HepG2 (cell line): ENCODE results near the gene MMP24OS. TPM values are rescaled to one million over a fixed set of nuclear protein-coding genes. Genes with fewer than 3 reads are reported as not detected.

Source experiments
- ARID5B ChIP-seq: IDR thresholded peaks from 2 replicates; pipeline ENCODE4 v1.4.0; 2020; ENCODE audit warnings: mild to moderate bottlenecking, missing genetic modification reagents
- CENPT ChIP-seq: sonication (generic); formaldehyde crosslinking; IDR thresholded peaks from 2 replicates; pipeline ENCODE4 v1.8.0; 2022; ENCODE audit warnings: low read depth, mild to moderate bottlenecking, moderate library complexity, missing genetic modification reagents
- ELF4 ChIP-seq: sonication (generic); formaldehyde crosslinking; IDR thresholded peaks from 2 replicates; pipeline ENCODE4 v1.5.0; 2020; ENCODE audit warnings: missing genetic modification reagents, mild to moderate bottlenecking, moderate library complexity, borderline replicate concordance
- IKZF1 ChIP-seq: fragments of 450-650 bp; IDR thresholded peaks from 2 replicates; pipeline ENCODE4 v1.7.1; 2016
- KLF15 ChIP-seq: sonication (generic); formaldehyde crosslinking; IDR thresholded peaks from 2 replicates; pipeline ENCODE4 v1.8.1; 2023; ENCODE audit warnings: borderline replicate concordance, mild to moderate bottlenecking, inconsistent platforms, missing genetic modification reagents, mixed read lengths
- KLF9 ChIP-seq: IDR thresholded peaks from 2 replicates; pipeline ENCODE4 v1.6.1; 2016; ENCODE audit warnings: low read depth
- MTA1 ChIP-seq: sonication (generic); formaldehyde crosslinking; IDR thresholded peaks from 2 replicates; pipeline ENCODE4 v1.4.0; 2020; ENCODE audit warnings: missing genetic modification reagents, mild to moderate bottlenecking, borderline replicate concordance
- MTERF4 ChIP-seq: sonication (generic); formaldehyde crosslinking; IDR thresholded peaks from 2 replicates; pipeline ENCODE4 v1.8.0; 2023; ENCODE audit warnings: mild to moderate bottlenecking, missing genetic modification reagents
- POGK ChIP-seq: sonication (generic); formaldehyde crosslinking; conservative IDR thresholded peaks from 2 replicates; pipeline ENCODE4 v1.8.0; 2022; ENCODE audit warnings: mild to moderate bottlenecking, moderate library complexity, missing genetic modification reagents
- POLR2A ChIP-seq, 2 experiments: IDR thresholded peaks; 2 replicates each; pipeline ENCODE4 v1.6.1; 2011; ENCODE audit warnings: low read depth in 2 of 2, low read length in 2 of 2, mild to moderate bottlenecking in 1 of 2, moderate library complexity in 1 of 2; ENCODE audit not compliant: insufficient read depth in 1 of 2
- RCOR2 ChIP-seq: IDR thresholded peaks from 2 replicates; pipeline ENCODE4 v1.6.1; 2016; ENCODE audit warnings: missing biosample characterization, missing genetic modification reagents
- RXRB ChIP-seq: IDR thresholded peaks from 2 replicates; pipeline ENCODE4 v1.6.1; 2016; ENCODE audit warnings: borderline replicate concordance, missing genetic modification reagents, missing compliant biosample characterization
- SMC3 ChIP-seq: IDR thresholded peaks from 2 replicates; pipeline ENCODE4 v1.6.1; 2011; ENCODE audit warnings: low read length, improper control_type of control experiment
- SMYD3 ChIP-seq: sonication (generic); formaldehyde crosslinking; IDR thresholded peaks from 2 replicates; pipeline ENCODE4 v1.8.1; 2023; ENCODE audit warnings: mild to moderate bottlenecking, missing genetic modification reagents
- SP140L ChIP-seq: sonication (generic); formaldehyde crosslinking; IDR thresholded peaks from 2 replicates; pipeline ENCODE4 v1.4.0; 2020; ENCODE audit warnings: missing genetic modification reagents, borderline replicate concordance
- ZMAT5 ChIP-seq: sonication (generic); formaldehyde crosslinking; IDR thresholded peaks from 2 replicates; pipeline ENCODE4 v1.5.0; 2020; ENCODE audit warnings: mild to moderate bottlenecking, low read depth, missing genetic modification reagents, borderline replicate concordance
- ZMYM4 ChIP-seq: sonication (generic); formaldehyde crosslinking; IDR thresholded peaks from 2 replicates; pipeline ENCODE4 v1.8.1; 2023; ENCODE audit warnings: mild to moderate bottlenecking, missing genetic modification reagents
- ZNF235 ChIP-seq: sonication (generic); formaldehyde crosslinking; IDR thresholded peaks from 2 replicates; pipeline ENCODE4 v1.8.1; 2023; ENCODE audit warnings: mild to moderate bottlenecking, missing genetic modification reagents, borderline replicate concordance
- ZNF264 ChIP-seq: sonication (generic); formaldehyde crosslinking; IDR thresholded peaks from 2 replicates; pipeline ENCODE4 v1.4.0; 2020; ENCODE audit warnings: missing genetic modification reagents
- ZNF766 ChIP-seq: sonication (generic); formaldehyde crosslinking; IDR thresholded peaks from 2 replicates; pipeline ENCODE4 v1.5.0; 2020; ENCODE audit warnings: missing genetic modification reagents, borderline replicate concordance
- ZNF879 ChIP-seq: sonication (generic); formaldehyde crosslinking; IDR thresholded peaks from 2 replicates; pipeline ENCODE4 v1.8.1; 2023; ENCODE audit warnings: missing genetic modification reagents
- polyA plus RNA-seq, 8 experiments: library from polyadenylated mRNA; depleted of rRNA in 3 of 8; stranded (reverse) in 7 of 8; unstranded in 1 of 8; fragments of >200 nt; fragmentation: Illumina TruSeq in 4 of 8; extraction: Trizol in 4 of 8; gene quantifications; 2 replicates each; pipeline versions ENCODE4 v1.2.1 to v1.2.3, GENCODE V29; 2011 to 2016; ENCODE audit warnings: low read depth in 4 of 8, missing spikeins in 1 of 8, mixed read lengths in 1 of 8; ENCODE audit not compliant: insufficient read depth in 1 of 8
- total RNA-seq, 5 experiments: library from RNA; depleted of rRNA; stranded (reverse); fragments of >200 nt; fragmentation: Illumina TruSeq; extraction: Trizol; gene quantifications; 2 replicates each; pipeline ENCODE4 v1.2.3, GENCODE V29; 2016; ENCODE audit warnings: low read depth in 1 of 5

The MMP24OS gene
- total and polyA plus RNA-seq, 2 of the 13 experiments (the other 11 are each of a cell fraction or from before 2014, with no cell fraction given), result 6.0 to 8.5 TPM

GRCh38 chr20:35226884-35227681 is 50.8 kb downstream of the MMP24OS start (continued):
- TF ChIP-seq POGK (peak; percentile 88), ELF4 (CRISPR knock-in tag) (no peak), SP140L (CRISPR knock-in tag) (peak; percentile 97; the same call in 1 of the 2 replicates), ZNF879 (CRISPR knock-in tag) (peak; percentile 81; the same call in 1 of the 2 replicates), KLF9 (CRISPR knock-in tag) (peak; percentile 84; the same call in 1 of the 2 replicates), ZNF766 (CRISPR knock-in tag) (peak; percentile 98; the same call in 1 of the 2 replicates), RXRB (CRISPR knock-in tag) (peak; percentile 64; the same call in 1 of the 2 replicates), CENPT (CRISPR knock-in tag) (peak; percentile 97), SMYD3 (CRISPR knock-in tag) (no peak), ARID5B (peak; percentile 75), MTERF4 (CRISPR knock-in tag) (peak; percentile 99), POLR2A (IDR thresholded peaks at IDR 0.05; ENCODE audit: insufficient read depth in 1 of 2, low read depth in 2 of 2, low read length in 2 of 2) (no peak), MTA1 (peak; percentile 78; the same call in 1 of the 2 replicates), ZMAT5 (peak; percentile 76; the same call in 1 of the 2 replicates), SMC3 (no peak), IKZF1 (no peak), ZNF264 (CRISPR knock-in tag) (peak; percentile 91; the same call in 1 of the 2 replicates), ZNF235 (CRISPR knock-in tag) (peak; percentile 97; the same call in 1 of the 2 replicates), KLF15 (0 out of 2 replicates have a peak, but pooled peaks have one; percentile 77), RCOR2 (CRISPR knock-in tag) (no peak), ZMYM4 (CRISPR knock-in tag) (peak; percentile 82)
